Chondrocyte (in vitro differentiated cells): ENCODE data around the gene ZYG11A. TPM values are rescaled to one million over a fixed set of nuclear protein-coding genes. Genes with fewer than 3 reads are reported as not detected.

ENCODE experiments used
- DNase-seq: peaks from one replicate; pipeline ENCODE4 v3.0.0; 2021; ENCODE audit warnings: mixed read lengths, low spot score
- H3K27ac Mint-ChIP-seq: one replicate; pipeline ENCODE4 v1.8.0; 2021; ENCODE audit warnings: mild to moderate bottlenecking, moderate library complexity, mixed read lengths; ENCODE audit not compliant: unreplicated experiment
- H3K27me3 Mint-ChIP-seq: 2 replicates; pipeline ENCODE4 v1.8.0; 2021; ENCODE audit warnings: low read depth, mixed read lengths
- H3K36me3 Mint-ChIP-seq: 2 replicates; pipeline ENCODE4 v1.8.0; 2021; ENCODE audit warnings: low read depth, mixed read lengths
- H3K4me1 Mint-ChIP-seq: 2 replicates; pipeline ENCODE4 v1.8.0; 2021; ENCODE audit warnings: low read depth, mild to moderate bottlenecking, mixed read lengths
- H3K4me3 Mint-ChIP-seq: one replicate; pipeline ENCODE4 v1.8.0; 2021; ENCODE audit warnings: mild to moderate bottlenecking, moderate library complexity, mixed read lengths; ENCODE audit not compliant: unreplicated experiment
- H3K9me3 Mint-ChIP-seq: 2 replicates; pipeline ENCODE4 v1.8.0; 2021; ENCODE audit warnings: low read depth, mixed read lengths
- total RNA-seq: library from RNA; stranded (reverse); gene quantifications from 3 replicates; pipeline ENCODE4 v1.2.1, GENCODE V29; 2021
- TF ChIP-seq, protein P1 (sequence below): fragments of 200-600 bp; sonication (generic); IDR thresholded peaks from 2 replicates; pipeline ENCODE4 v1.5.0; 2021; ENCODE audit warnings: antibody characterized with exemption, mild to moderate bottlenecking, moderate library complexity

The ZYG11A gene
- total RNA-seq, 1 donor from 2014 or later = 0.62 TPM

DNA sequence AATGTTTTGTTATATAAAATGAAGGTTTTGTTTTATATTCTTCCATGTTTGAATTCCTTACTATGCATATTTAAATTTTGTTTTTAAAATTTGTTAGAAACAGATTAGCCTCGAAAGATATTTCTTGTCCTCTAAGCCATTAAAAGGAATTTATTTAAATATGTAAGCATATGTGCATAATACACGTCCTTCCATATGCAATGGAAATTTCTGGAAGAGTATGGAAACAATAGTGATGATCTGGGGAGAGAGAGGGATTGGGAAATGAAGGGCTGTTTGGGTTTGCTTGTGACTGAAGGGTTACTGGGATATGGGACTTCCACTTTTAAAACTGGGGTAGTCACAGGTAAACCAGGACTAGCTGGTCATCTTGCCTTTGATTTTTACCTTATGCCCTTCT, 57.8 kb downstream of the ZYG11A start:
- no peak for DNase-seq
- TF ChIP-seq, protein P1, sequence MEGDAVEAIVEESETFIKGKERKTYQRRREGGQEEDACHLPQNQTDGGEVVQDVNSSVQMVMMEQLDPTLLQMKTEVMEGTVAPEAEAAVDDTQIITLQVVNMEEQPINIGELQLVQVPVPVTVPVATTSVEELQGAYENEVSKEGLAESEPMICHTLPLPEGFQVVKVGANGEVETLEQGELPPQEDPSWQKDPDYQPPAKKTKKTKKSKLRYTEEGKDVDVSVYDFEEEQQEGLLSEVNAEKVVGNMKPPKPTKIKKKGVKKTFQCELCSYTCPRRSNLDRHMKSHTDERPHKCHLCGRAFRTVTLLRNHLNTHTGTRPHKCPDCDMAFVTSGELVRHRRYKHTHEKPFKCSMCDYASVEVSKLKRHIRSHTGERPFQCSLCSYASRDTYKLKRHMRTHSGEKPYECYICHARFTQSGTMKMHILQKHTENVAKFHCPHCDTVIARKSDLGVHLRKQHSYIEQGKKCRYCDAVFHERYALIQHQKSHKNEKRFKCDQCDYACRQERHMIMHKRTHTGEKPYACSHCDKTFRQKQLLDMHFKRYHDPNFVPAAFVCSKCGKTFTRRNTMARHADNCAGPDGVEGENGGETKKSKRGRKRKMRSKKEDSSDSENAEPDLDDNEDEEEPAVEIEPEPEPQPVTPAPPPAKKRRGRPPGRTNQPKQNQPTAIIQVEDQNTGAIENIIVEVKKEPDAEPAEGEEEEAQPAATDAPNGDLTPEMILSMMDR = no peak
- no peaks in the 10 kb centered on the region for H3K27me3 Mint-ChIP-seq

DNA sequence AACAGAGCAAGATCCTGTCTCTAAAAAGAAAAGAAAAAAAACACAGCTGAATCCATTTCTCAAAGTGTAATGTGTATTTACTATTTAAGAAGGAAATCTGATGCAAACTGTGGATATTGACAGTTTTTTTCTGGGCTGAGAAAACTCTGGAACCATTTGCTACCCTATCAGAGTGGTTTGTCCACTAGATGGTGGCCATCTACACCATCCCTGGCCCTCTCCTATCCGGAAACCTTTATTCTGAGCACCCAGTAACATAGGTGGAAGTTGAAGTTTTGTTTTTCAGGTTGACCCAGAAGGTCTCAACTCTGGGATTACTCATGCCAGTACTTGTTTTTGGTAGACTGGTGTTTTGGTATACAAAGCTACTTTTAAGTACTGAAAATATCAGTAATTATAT, 58.8 kb downstream of the ZYG11A start:
- Mint-ChIP-seq H3K4me3 (no peak overlapping the region), H3K9me3 (no peaks in the 10 kb centered on the region), H3K27ac (no peak overlapping the region), H3K4me1 (no peaks in the 10 kb centered on the region), H3K36me3 (no peaks in the 10 kb centered on the region), H3K27me3 (no peaks in the 10 kb centered on the region)
- TF ChIP-seq, protein P1 = peak; percentile 24
- DNase-seq = no peak

More for the DNA sequence above, 57.8 kb downstream of the ZYG11A start:
- Mint-ChIP-seq H3K36me3 (peaks cover 2% of the 10 kb centered on the region), H3K4me3 (no peak overlapping the region), H3K27ac (no peak overlapping the region), H3K9me3 (no peaks in the 10 kb centered on the region), H3K4me1 (no peaks in the 10 kb centered on the region)

DNA sequence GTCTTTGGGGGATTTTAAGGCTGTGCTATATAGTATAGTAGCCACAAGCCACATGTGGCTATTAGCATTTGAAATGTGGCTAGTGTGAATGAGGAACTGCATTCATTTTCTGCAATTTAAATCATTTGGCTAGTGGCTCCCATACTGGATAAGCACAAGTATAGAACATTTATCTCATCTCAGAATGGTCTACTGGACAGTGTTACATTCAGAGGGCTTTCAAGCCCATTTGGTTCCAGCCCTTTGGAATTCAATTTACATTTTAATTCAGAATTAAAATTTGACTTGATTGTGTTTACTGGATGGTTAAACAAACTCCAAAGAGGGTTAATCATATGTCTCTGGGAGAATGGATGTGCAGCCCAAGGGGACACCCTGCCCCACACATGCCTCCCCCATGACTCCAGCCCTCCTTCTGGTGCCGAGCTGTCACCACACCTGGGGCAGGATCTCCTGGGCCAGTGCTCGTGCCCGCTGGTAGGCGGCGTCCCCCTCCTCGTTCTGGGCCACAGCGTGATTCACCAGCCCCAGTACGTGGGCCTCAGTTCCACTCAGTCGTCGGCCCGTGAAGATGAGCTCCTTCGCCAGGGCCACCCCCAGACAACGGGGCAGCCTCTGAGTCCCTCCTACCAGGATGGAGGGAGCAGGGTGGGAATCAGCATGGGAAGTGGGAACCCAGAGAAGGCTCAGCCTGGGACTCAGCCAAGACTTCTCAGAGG, 61.8 kb downstream of the ZYG11A start:
- DNase-seq = no peak
- H3K4me1 Mint-ChIP-seq = no peaks in the 10 kb centered on the region
- no peaks in the 10 kb centered on the region for H3K27me3 Mint-ChIP-seq
- no peaks in the 10 kb centered on the region for H3K36me3 Mint-ChIP-seq
- no peaks in the 10 kb centered on the region for H3K9me3 Mint-ChIP-seq
- TF ChIP-seq, protein P1 = no peak
- H3K4me3 Mint-ChIP-seq = no peak overlapping the region
- H3K27ac Mint-ChIP-seq = no peak overlapping the region

DNA sequence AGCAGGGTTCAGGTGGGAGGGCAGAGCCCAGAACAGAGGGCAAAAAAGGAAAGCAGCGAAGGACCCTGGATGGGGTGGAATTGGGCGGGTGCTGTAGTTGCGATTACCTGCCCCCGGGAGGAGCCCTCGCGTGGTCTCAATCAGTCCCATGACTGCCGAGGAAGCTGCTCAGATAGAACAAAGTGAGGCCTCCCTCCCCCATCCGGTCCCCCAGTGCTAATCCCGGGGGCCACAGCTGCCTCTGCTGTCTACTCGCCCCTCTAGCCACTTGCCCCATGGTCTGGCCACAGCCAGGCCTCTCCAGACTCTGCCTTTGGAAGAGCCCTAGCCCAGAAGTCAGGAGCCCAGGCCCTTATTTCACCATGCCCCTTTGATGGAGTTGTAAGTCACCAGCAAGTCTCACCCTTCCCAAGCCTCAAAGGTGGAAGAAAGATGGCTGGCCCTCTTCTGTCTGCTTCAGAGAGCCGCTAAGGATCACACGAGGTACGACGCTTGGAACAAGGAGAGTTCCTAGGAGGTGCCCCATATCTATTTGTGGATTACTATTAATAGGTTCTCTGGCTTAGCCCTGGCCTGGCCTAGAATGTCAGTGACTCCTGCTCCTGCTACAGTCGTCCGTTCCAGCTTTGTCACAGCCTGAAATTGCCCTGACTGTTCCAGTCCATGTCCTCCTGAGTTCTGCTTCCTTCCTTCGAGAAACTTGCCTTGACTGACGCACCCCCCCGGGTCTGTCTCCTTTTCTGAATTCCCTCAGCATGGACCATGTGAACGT, 62.6 kb downstream of the ZYG11A start:
- no peaks in the 10 kb centered on the region for H3K9me3 Mint-ChIP-seq
- no peaks in the 10 kb centered on the region for H3K36me3 Mint-ChIP-seq
- H3K27ac Mint-ChIP-seq = no peak overlapping the region
- TF ChIP-seq, protein P1 = peak; percentile 63
- no peaks in the 10 kb centered on the region for H3K27me3 Mint-ChIP-seq
- no peaks in the 10 kb centered on the region for H3K4me1 Mint-ChIP-seq
- no peak for DNase-seq
- H3K4me3 Mint-ChIP-seq = no peak overlapping the region

DNA sequence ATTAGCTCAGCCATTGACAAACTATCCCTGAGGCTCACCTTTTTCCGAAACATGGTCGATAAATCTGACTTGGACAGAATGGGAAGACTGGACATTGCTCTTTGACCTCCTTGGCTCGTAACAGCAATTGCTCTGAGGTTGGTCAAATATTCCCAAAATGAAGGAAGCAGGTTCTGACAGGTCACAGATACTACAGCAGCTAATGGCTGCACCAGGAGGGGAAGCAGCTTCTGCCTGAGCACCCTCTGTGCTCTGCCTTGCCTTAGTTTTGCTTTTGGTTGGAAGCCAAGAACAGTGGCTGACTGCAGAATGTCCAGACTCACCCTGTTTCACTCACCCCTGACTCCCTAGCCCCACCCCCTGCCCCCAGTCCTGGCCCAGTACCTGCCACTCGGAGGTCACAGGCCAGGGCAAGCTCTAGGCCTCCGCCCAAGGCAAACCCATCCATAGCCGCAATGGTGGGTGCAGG, 63.6 kb downstream of the ZYG11A start:
- DNase-seq = no peak
- TF ChIP-seq, protein P1 = no peak
- Mint-ChIP-seq H3K36me3 (no peaks in the 10 kb centered on the region), H3K4me1 (no peaks in the 10 kb centered on the region), H3K27ac (no peak overlapping the region), H3K4me3 (no peak overlapping the region), H3K27me3 (no peaks in the 10 kb centered on the region), H3K9me3 (no peaks in the 10 kb centered on the region)
